Measurements from ENCODE around the gene ITCH. TPM values are rescaled to one million over a fixed set of nuclear protein-coding genes. Genes with fewer than 3 reads are reported as not detected.
"Not testable (repeated sequence)": the region's sequence is repeated elsewhere in the genome, so short reads cannot be mapped to it uniquely, and the experiment has no call there.

The ITCH gene
- total RNA-seq, 5 donors from 2014 or later (not counting 1 experiment from before 2014, with no cell fraction given): 50.5 to 63.6 (median 53.3) TPM

- ATAC-seq (replicated peaks in 1 of 4); H3K36me3 ChIP-seq (ENCODE audit: control insufficient read depth in 2 of 2, extremely low read depth in 1 of 2, insufficient read depth in 1 of 2, low read length in 1 of 2); H3K27me3 Mint-ChIP-seq; CTCF ChIA-PET; DNase-seq; H3K27ac ChIP-seq (ENCODE audit: low read length); H3K4me3 ChIP-seq (ENCODE audit: control insufficient read depth in 1 of 2, extremely low read depth in 1 of 2, low read length in 1 of 2); H3K9me3 ChIP-seq; H3K27me3 ChIP-seq (replicated peaks in 1 of 2; ENCODE audit: control insufficient read depth in 2 of 2, extremely low read depth in 1 of 2, insufficient read depth in 2 of 2, low read length in 1 of 2); H3K36me3 Mint-ChIP-seq; H3K9me3 Mint-ChIP-seq; H3K27ac Mint-ChIP-seq: not testable (repeated sequence)
- peak overlapping the region in 1 of 3 donors; percentile 4 for H3K4me3 Mint-ChIP-seq
- POLR2A ChIA-PET: interaction anchor here in 1 of 2 donors (0.6 kb wide), 1 partner anchor 1282 kb away, joined by 3 read pairs; no protein-coding TSS in a partner anchor
- H3K4me1 ChIP-seq (ENCODE audit: control insufficient read depth in 1 of 2, extremely low read depth in 1 of 2, insufficient read depth in 2 of 2, low read length in 2 of 2): peaks cover 5 to 18% of the 10 kb centered on the region in 2 experiments
- H3K4me1 Mint-ChIP-seq: peaks cover 36 to 45% (median 38%) of the 10 kb centered on the region in 3 donors
- 98% methylated on average over 12 of the region's 17 CpGs for WGBS (ENCODE audit: insufficient coverage)
Measured at GRCh38 chr20:34514034-34514433, 151.0 kb downstream of the ITCH start.

- Histone ChIP-seq H3K4me3 (ENCODE audit: control insufficient read depth in 1 of 2, extremely low read depth in 1 of 2, low read length in 1 of 2) (peak overlapping the region; percentile 90 to 92), H3K36me3 (ENCODE audit: control insufficient read depth in 2 of 2, extremely low read depth in 1 of 2, insufficient read depth in 1 of 2, low read length in 1 of 2) (peaks cover 0 to 8% of the 10 kb centered on the region in 2 donors), H3K27me3 (replicated peaks in 1 of 2; ENCODE audit: control insufficient read depth in 2 of 2, extremely low read depth in 1 of 2, insufficient read depth in 2 of 2, low read length in 1 of 2) (no peaks in the 10 kb centered on the region), H3K4me1 (ENCODE audit: control insufficient read depth in 1 of 2, extremely low read depth in 1 of 2, insufficient read depth in 2 of 2, low read length in 2 of 2) (peaks cover 5 to 20% of the 10 kb centered on the region in 2 experiments), H3K27ac (ENCODE audit: low read length) (peak overlapping the region; percentile 72), H3K9me3 (no peaks in the 10 kb centered on the region)
- Mint-ChIP-seq H3K27me3 (no peaks in the 10 kb centered on the region), H3K4me1 (peaks cover 40 to 51% (median 42%) of the 10 kb centered on the region in 3 donors), H3K4me3 (peak overlapping the region; percentile 95 to 99 (median 98)), H3K9me3 (no peaks in the 10 kb centered on the region), H3K36me3 (no peaks in the 10 kb centered on the region), H3K27ac (peak overlapping the region; percentile 96 to 97)
- ChIA-PET POLR2A (no interaction called here), CTCF (interaction anchor here (0.6 to 2.9 kb wide), 11 partner anchors 9 to 392 kb away, joined by 3 to 39 read pairs (median 5); no protein-coding TSS in a partner anchor)
- ATAC-seq (replicated peaks in 1 of 4): peak; percentile 12 to 33 (median 16)
- DNase-seq: no peak
- 10% methylated on average over 10 of the region's 19 CpGs for WGBS (ENCODE audit: insufficient coverage)
Measured at GRCh38 chr20:34514897-34515483, 151.9 kb downstream of the ITCH start.

DNA sequence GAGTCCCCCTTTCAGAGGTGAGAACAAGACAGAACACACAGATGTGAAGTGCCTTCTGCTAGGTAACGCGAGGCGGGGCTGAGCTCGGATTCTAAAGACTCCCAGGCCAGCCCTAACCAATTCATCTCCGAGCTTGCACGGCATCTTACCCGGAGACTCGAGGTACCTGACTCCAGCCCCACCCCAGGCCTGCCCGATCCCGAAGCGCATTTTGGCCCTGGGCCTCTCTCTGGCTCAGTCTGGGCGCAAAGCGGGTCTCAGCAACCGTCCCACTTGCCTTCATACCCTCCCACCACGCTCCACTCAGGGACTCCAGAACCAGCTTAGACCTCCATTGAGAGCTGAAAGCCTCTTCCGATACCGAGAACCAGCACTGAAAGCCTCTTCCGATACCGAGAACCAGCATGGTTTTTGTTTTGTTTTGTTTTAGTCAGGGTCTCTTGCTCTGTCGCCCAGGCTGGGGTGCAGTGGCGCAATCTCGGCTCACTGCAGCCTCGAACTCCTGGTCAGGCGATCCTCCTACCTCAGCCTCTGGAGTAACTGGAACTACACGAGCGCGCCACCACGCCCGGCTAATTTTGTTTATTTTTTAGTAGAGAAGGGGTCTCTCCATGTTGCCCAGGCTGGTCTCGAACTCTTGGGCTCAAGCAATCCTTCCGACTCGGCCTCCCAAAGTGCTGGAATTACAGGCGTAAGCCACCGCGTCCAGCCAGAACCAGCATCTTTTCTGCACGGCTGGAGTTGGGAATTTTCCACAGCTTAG is 152.6 kb downstream of the ITCH start:
- no peaks in the 10 kb centered on the region for H3K27me3 ChIP-seq (replicated peaks in 1 of 2; ENCODE audit: control insufficient read depth in 2 of 2, extremely low read depth in 1 of 2, insufficient read depth in 2 of 2, low read length in 1 of 2)
- H3K4me1 Mint-ChIP-seq: peaks cover 44 to 56% (median 47%) of the 10 kb centered on the region in 3 donors
- H3K27me3 Mint-ChIP-seq: no peaks in the 10 kb centered on the region
- H3K4me3 Mint-ChIP-seq: peak overlapping the region; percentile 95 to 99 (median 98)
- peak overlapping the region; percentile 96 to 97 for H3K27ac Mint-ChIP-seq
- H3K9me3 ChIP-seq: no peaks in the 10 kb centered on the region
- peak overlapping the region; percentile 72 for H3K27ac ChIP-seq (ENCODE audit: low read length)
- H3K36me3 ChIP-seq (ENCODE audit: control insufficient read depth in 2 of 2, extremely low read depth in 1 of 2, insufficient read depth in 1 of 2, low read length in 1 of 2): peaks cover 0 to 8% of the 10 kb centered on the region in 2 donors
- peak; percentile 57 to 85 (median 70) for DNase-seq
- no peaks in the 10 kb centered on the region for H3K9me3 Mint-ChIP-seq
- WGBS (ENCODE audit: insufficient coverage): 4% methylated on average over 28 of the region's 36 CpGs
- peaks cover 5 to 24% of the 10 kb centered on the region in 2 experiments for H3K4me1 ChIP-seq (ENCODE audit: control insufficient read depth in 1 of 2, extremely low read depth in 1 of 2, insufficient read depth in 2 of 2, low read length in 2 of 2)
- POLR2A ChIA-PET: interaction anchor here in 1 of 2 donors (0.5 kb wide), 1 partner anchor 294 kb away, joined by 5 read pairs; no protein-coding TSS in a partner anchor
- ATAC-seq (replicated peaks in 1 of 4): peak; percentile 70 to 76 (median 76)
- H3K36me3 Mint-ChIP-seq: no peaks in the 10 kb centered on the region
- CTCF ChIA-PET: interaction anchor here (0.6 to 2.9 kb wide), 15 partner anchors 9 to 392 kb away, joined by 3 to 39 read pairs (median 5); partner anchors contain the start of gene ITCH (in 1 of the 2)
- H3K4me3 ChIP-seq (ENCODE audit: control insufficient read depth in 1 of 2, extremely low read depth in 1 of 2, low read length in 1 of 2): peak overlapping the region; percentile 90 to 92

DNA sequence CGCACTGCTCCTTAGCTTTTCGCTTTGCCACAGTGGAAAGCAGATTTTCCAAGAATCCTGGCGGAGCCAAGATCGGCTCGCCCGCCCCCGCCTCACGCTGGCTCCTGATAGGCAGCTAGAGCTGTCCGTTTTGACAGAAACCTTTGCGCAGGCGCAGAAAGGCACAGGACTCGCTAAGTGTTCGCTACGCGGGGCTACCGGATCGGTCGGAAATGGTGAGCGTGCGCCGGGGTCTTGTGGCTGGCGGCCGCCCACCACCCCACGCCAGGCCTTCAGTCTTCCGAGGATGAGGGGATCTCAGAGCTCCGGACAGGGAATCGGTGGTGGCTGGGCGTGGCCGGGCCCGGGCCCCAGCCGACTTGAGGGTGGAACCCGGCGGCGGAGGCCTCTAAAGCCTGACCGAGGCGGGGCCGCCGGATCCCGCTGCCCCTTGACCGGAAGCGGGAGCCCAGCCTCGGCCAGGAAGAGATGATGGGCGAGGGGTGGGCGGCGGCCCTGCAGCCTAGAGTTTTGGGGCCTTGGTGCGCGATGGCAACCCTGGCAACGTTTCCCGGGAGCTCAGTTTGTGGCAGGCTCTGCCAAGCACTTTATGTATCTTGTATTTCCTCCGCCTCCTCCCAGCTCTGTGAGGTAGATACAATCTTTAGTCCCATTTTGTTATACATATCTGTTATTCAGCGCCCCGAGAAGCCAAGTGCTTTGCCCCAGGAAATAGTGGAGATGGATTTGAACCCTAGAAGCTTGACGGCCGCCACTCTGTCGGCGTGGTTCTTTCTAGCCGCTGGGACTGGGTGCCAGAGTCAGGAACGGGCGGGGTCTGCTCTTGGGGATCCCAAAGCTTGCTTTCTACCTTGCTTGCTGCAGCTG is 153.4 kb downstream of the ITCH start, which contains the start of gene DYNLRB1:
Gene DYNLRB1 (plus strand): TSS at position 176 of the 867 bp plus-strand sequence. CDS start 37 bp downstream, at position 213.
- peak within 1 kb of the TSS; percentile 95 to 99 (median 98) for H3K4me3 Mint-ChIP-seq
- H3K4me1 ChIP-seq (ENCODE audit: control insufficient read depth in 1 of 2, extremely low read depth in 1 of 2, insufficient read depth in 2 of 2, low read length in 2 of 2): peaks cover 5 to 24% of the 10 kb centered on the region in 2 experiments
- WGBS (ENCODE audit: insufficient coverage): under 1% methylated on average over 52 of the region's 59 CpGs
- POLR2A ChIA-PET: interaction anchor here in 1 of 2 donors (0.5 to 1.3 kb wide), 2 partner anchors 42 to 294 kb away, joined by 5 to 7 read pairs; partner anchors contain the start of gene MAP1LC3A
- H3K27me3 Mint-ChIP-seq: no peaks in the 10 kb centered on the region
- DNase-seq: peak; percentile 85 to 96 (median 91)
- no peaks in the 10 kb centered on the region for H3K36me3 Mint-ChIP-seq
- H3K9me3 Mint-ChIP-seq: no peaks in the 10 kb centered on the region
- ATAC-seq (replicated peaks in 1 of 4): peak; percentile 84 to 86 (median 85)
- H3K4me3 ChIP-seq (ENCODE audit: control insufficient read depth in 1 of 2, extremely low read depth in 1 of 2, low read length in 1 of 2): peak within 1 kb of the TSS; percentile 90 to 92
- H3K27ac Mint-ChIP-seq: peak within 1 kb of the TSS; percentile 96 to 97
- peaks cover 52 to 64% (median 55%) of the 10 kb centered on the region in 3 donors for H3K4me1 Mint-ChIP-seq
- peaks cover 0 to 10% of the 10 kb centered on the region in 2 donors for H3K36me3 ChIP-seq (ENCODE audit: control insufficient read depth in 2 of 2, extremely low read depth in 1 of 2, insufficient read depth in 1 of 2, low read length in 1 of 2)
- H3K27me3 ChIP-seq (replicated peaks in 1 of 2; ENCODE audit: control insufficient read depth in 2 of 2, extremely low read depth in 1 of 2, insufficient read depth in 2 of 2, low read length in 1 of 2): no peaks in the 10 kb centered on the region
- peak within 1 kb of the TSS; percentile 72 for H3K27ac ChIP-seq (ENCODE audit: low read length)
- CTCF ChIA-PET: interaction anchor here (0.5 to 2.9 kb wide), 15 partner anchors 10 to 1927 kb away, joined by 3 to 39 read pairs (median 4); partner anchors contain the start of genes ITCH (in 1 of the 2) and TP53INP2 (in 1 of the 2)
- no peaks in the 10 kb centered on the region for H3K9me3 ChIP-seq

- Mint-ChIP-seq H3K27ac (peak overlapping the region; percentile 96 to 97), H3K36me3 (peaks cover 3% of the 10 kb centered on the region), H3K27me3 (no peaks in the 10 kb centered on the region), H3K4me3 (peak overlapping the region; percentile 95 to 99 (median 98)), H3K9me3 (no peaks in the 10 kb centered on the region), H3K4me1 (peaks cover 59 to 68% (median 59%) of the 10 kb centered on the region in 3 donors)
- DNase-seq: no peak
- Histone ChIP-seq H3K27ac (ENCODE audit: low read length) (peak overlapping the region; percentile 72), H3K9me3 (no peaks in the 10 kb centered on the region), H3K27me3 (replicated peaks in 1 of 2; ENCODE audit: control insufficient read depth in 2 of 2, extremely low read depth in 1 of 2, insufficient read depth in 2 of 2, low read length in 1 of 2) (no peaks in the 10 kb centered on the region), H3K4me3 (ENCODE audit: control insufficient read depth in 1 of 2, extremely low read depth in 1 of 2, low read length in 1 of 2) (peak overlapping the region; percentile 90 to 92), H3K4me1 (ENCODE audit: control insufficient read depth in 1 of 2, extremely low read depth in 1 of 2, insufficient read depth in 2 of 2, low read length in 2 of 2) (peaks cover 5 to 24% of the 10 kb centered on the region in 2 experiments), H3K36me3 (ENCODE audit: control insufficient read depth in 2 of 2, extremely low read depth in 1 of 2, insufficient read depth in 1 of 2, low read length in 1 of 2) (peaks cover 0 to 15% of the 10 kb centered on the region in 2 donors)
- ATAC-seq (replicated peaks in 1 of 4): no peak
- ChIA-PET POLR2A (interaction anchor here in 1 of 2 donors (0.6 to 1.3 kb wide), 2 partner anchors 41 to 410 kb away, joined by 3 to 7 read pairs; partner anchors contain the start of gene MAP1LC3A), CTCF (interaction anchor here (0.5 to 2.9 kb wide), 9 partner anchors 10 to 249 kb away, joined by 3 to 39 read pairs (median 4); partner anchors contain the start of genes ITCH (in 1 of the 2) and TP53INP2 (in 1 of the 2))
- WGBS (ENCODE audit: insufficient coverage): no CpG with 5 or more reads among the region's 3 CpGs
Measured at GRCh38 chr20:34517114-34517505, 154.0 kb downstream of the ITCH start.
